Osteoblast (primary cell): Measurements from ENCODE around the gene PDGFA. TPM values are rescaled to one million over a fixed set of nuclear protein-coding genes. Genes with fewer than 3 reads are reported as not detected.

Source experiments
- DNase-seq: peaks from one replicate; pipeline ENCODE4 v3.0.0; 2011; ENCODE audit warnings: low spot score, mixed read lengths; ENCODE audit not compliant: insufficient read length; ENCODE audit errors: missing footprints
- H2AFZ ChIP-seq: 2 replicates; pipeline ENCODE4 v1.6.0; 2011; ENCODE audit warnings: mild to moderate bottlenecking, low read length
- H3K27ac ChIP-seq: 2 replicates; pipeline ENCODE4 v1.5.1; 2011; ENCODE audit warnings: mild to moderate bottlenecking, low read depth, low read length, moderate library complexity
- H3K27me3 ChIP-seq: 2 replicates; pipeline ENCODE4 v1.6.0; 2012; ENCODE audit warnings: mild to moderate bottlenecking, control low read depth, inconsistent platforms, low read length, moderate library complexity; ENCODE audit not compliant: insufficient read depth
- H3K36me3 ChIP-seq: 2 replicates; pipeline ENCODE4 v1.5.1; 2011; ENCODE audit warnings: mild to moderate bottlenecking, low read length, control low read depth, moderate library complexity; ENCODE audit not compliant: insufficient read depth
- H3K4me1 ChIP-seq: 2 replicates; pipeline ENCODE4 v1.5.1; 2011; ENCODE audit warnings: mild to moderate bottlenecking, low read length, control low read depth, moderate library complexity; ENCODE audit not compliant: insufficient read depth
- H3K4me2 ChIP-seq: 2 replicates; pipeline ENCODE4 v1.6.0; 2011; ENCODE audit warnings: mild to moderate bottlenecking, low read length; ENCODE audit not compliant: insufficient read depth
- H3K4me3 ChIP-seq: fragments of 200-600 bp; sonication (generic); 3 replicates; pipeline ENCODE4 v1.5.1; 2012; ENCODE audit warnings: mild to moderate bottlenecking, low read length, inconsistent platforms; ENCODE audit not compliant: insufficient read depth
- H3K79me2 ChIP-seq: 2 replicates; pipeline ENCODE4 v1.6.0; 2012; ENCODE audit warnings: mild to moderate bottlenecking, low read length, control low read depth, inconsistent platforms; ENCODE audit not compliant: insufficient read depth
- H3K9me3 ChIP-seq: 2 replicates; pipeline ENCODE4 v1.5.1; 2011; ENCODE audit warnings: low read depth, low read length, control low read depth
- H4K20me1 ChIP-seq: 2 replicates; pipeline ENCODE4 v1.6.0; 2012; ENCODE audit warnings: mild to moderate bottlenecking, low read length, control low read depth; ENCODE audit not compliant: insufficient read depth
- CTCF ChIP-seq: IDR thresholded peaks from 2 replicates; pipeline ENCODE4 v1.5.1; 2011; ENCODE audit warnings: mild to moderate bottlenecking, low read depth, low read length, moderate library complexity; ENCODE audit errors: extremely low read depth
- total RNA-seq: library from RNA; depleted of rRNA; stranded (reverse); fragments of >200 nt; gene quantifications from 2 replicates; pipeline ENCODE4 v1.2.3, GENCODE V29; 2012

PDGFA gene
- 32.6 and 35.9 TPM in 2 replicates for total RNA-seq

- peak within 1 kb of the TSS; percentile 91 for H3K4me3 ChIP-seq
- H3K27ac ChIP-seq: no peak within 1 kb of the TSS
- H3K4me2 ChIP-seq: peak within 1 kb of the TSS; percentile 80
- no peak for TF ChIP-seq CTCF
- H3K4me1 ChIP-seq: peaks cover 30% of the 10 kb centered on the region
- no peaks in the 10 kb centered on the region for H3K9me3 ChIP-seq
- H2AFZ ChIP-seq: peak within 1 kb of the TSS; percentile 41
- peaks cover 31% of the 10 kb centered on the region for H3K79me2 ChIP-seq
- peak; percentile 99 for DNase-seq
- H3K27me3 ChIP-seq: peaks cover 18% of the 10 kb centered on the region
- H4K20me1 ChIP-seq: peaks cover 15% of the 10 kb centered on the region
- H3K36me3 ChIP-seq: no peaks in the 10 kb centered on the region
Measured at GRCh38 chr7:519484-520390, at the start of gene PDGFA. Gene PDGFA (minus strand): TSS chr7:519846. CDS start chr7:519001, 845 bp downstream.

DNA sequence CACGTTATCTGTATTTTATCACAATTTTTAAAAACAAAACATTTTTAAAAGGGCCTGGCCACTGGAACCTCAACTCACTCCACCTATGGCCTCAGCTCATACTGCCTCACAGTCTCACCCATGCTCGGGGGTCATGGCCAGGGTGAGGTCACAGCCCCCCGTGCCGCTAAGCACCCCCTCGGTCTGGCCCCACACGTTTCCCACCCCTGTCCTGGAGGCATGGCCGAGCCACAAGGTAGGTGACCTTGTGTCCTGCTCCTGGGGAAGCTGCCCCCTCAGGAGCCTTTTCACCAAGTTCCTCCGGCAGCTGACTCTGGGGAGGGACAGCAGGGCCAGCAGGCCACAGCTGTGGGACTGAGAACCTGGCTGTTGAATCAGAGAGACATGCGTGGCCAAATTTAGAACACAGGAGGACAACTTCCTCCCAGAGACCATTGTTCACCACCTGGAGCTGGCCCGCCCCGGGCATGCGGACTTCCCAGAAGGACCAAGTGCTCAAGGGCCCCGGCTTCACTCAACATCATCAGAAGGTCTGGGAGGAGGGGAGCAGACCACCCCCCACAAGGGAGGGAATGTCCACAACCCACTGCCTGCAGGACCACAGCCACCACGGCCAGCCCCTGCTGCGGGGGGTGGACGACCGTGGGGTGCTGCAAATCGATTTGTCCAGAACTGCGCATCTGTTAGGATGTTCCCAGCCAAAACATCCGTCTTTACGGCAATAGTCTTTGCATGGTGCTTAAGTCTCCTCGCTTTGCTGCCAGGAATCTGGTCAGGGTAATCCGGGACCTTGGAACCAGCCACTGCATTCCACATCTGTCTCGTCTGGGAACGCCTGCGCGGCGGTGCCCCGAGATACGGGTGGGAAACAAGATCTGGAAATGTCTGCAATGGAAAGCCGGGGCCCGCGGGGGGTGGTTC lies 48.6 kb upstream of the PDGFA start:
- no peak overlapping the region for H3K27ac ChIP-seq

GRCh38 chr7:567305-567883 lies 47.7 kb upstream of the PDGFA start:
- Histone ChIP-seq H3K27me3 (no peaks in the 10 kb centered on the region), H2AFZ (no peak overlapping the region), H4K20me1 (no peaks in the 10 kb centered on the region), H3K27ac (no peak overlapping the region), H3K79me2 (no peaks in the 10 kb centered on the region), H3K4me1 (no peaks in the 10 kb centered on the region), H3K4me2 (no peak overlapping the region), H3K9me3 (no peaks in the 10 kb centered on the region), H3K4me3 (no peak overlapping the region), H3K36me3 (no peaks in the 10 kb centered on the region)
- no peak for DNase-seq
- no peak for TF ChIP-seq CTCF

More for the DNA sequence above, 48.6 kb upstream of the PDGFA start:
- Histone ChIP-seq H3K4me3 (no peak overlapping the region), H2AFZ (no peak overlapping the region), H3K27me3 (no peaks in the 10 kb centered on the region), H3K79me2 (no peaks in the 10 kb centered on the region), H3K9me3 (no peaks in the 10 kb centered on the region), H3K4me1 (no peaks in the 10 kb centered on the region), H4K20me1 (no peaks in the 10 kb centered on the region), H3K4me2 (no peak overlapping the region), H3K36me3 (no peaks in the 10 kb centered on the region)
- DNase-seq: no peak
- TF ChIP-seq CTCF: no peak
